Esophagus squamous epithelium (tissue), 4 donors: Measurements from ENCODE around the gene AOC2.

ENCODE experiments used
- POLR2A ChIP-seq, 4 donors: fragments of 450-650 bp; IDR thresholded peaks; one replicate each; pipeline ENCODE4 v1.6.1; 2017; ENCODE audit warnings: antibody characterized with exemption in 4 of 4, mild to moderate bottlenecking in 4 of 4, moderate library complexity in 3 of 4
- TF ChIP-seq, protein P1 (sequence below), 6 experiments: fragments of 450-650 bp in 4 of 6; fragments of 200-600 bp in 2 of 6; sonication (generic) in 2 of 6; IDR thresholded peaks; one replicate each; pipeline ENCODE4 v1.5.1; 2016 to 2019; ENCODE audit warnings: antibody characterized with exemption in 6 of 6, mild to moderate bottlenecking in 4 of 6, moderate library complexity in 4 of 6

DNA sequence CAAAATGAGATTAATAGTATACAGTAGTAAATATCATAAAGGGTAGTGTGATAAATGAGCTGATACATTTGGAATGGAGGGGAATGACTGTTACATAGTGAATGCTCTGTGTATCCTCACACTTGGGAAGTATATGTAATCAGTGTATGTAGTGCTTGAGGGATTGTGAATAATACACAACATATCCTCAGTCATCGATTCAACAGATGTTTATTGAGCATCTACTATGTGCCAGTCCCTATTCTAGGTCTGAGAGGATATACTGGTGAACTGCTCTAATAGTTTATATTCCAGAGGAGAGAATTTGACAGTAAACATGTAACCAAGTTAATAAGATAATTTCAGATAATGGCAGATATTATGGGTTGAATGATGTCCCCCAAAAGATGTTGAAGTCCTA is 16.9 kb upstream of the AOC2 start:
- TF ChIP-seq, protein P1, sequence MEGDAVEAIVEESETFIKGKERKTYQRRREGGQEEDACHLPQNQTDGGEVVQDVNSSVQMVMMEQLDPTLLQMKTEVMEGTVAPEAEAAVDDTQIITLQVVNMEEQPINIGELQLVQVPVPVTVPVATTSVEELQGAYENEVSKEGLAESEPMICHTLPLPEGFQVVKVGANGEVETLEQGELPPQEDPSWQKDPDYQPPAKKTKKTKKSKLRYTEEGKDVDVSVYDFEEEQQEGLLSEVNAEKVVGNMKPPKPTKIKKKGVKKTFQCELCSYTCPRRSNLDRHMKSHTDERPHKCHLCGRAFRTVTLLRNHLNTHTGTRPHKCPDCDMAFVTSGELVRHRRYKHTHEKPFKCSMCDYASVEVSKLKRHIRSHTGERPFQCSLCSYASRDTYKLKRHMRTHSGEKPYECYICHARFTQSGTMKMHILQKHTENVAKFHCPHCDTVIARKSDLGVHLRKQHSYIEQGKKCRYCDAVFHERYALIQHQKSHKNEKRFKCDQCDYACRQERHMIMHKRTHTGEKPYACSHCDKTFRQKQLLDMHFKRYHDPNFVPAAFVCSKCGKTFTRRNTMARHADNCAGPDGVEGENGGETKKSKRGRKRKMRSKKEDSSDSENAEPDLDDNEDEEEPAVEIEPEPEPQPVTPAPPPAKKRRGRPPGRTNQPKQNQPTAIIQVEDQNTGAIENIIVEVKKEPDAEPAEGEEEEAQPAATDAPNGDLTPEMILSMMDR (IDR thresholded peaks at IDR 0.05) = no peak
- no peak for TF ChIP-seq POLR2A (IDR thresholded peaks at IDR 0.05)
